ENCODE data around the gene OR6C75.
A peak's percentile ranks its signal among the peaks of the same experiment; 100 is the strongest.
"Not testable (repeated sequence)": the region's sequence is repeated elsewhere in the genome, so short reads cannot be mapped to it uniquely, and the experiment has no call there.

OR6C75 gene

DNA sequence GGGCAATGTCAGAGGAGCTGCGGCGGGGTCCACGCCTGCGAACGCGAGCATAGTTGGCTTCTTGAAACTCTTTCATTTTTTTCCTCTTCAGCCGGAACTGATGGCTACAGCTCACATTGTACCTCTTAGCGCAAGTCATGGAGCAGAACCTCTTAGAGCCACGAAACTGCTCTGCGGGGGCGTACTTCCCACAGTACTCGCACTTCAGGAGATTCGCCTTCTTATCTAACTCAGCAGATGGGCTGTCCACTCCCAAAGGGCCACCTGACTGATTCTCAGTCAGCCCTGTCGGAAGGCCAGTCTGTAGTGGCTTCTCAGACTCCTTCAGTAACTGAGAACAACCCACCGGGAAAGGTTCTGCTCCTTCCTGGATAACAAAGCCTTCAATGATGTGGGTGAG, 49.4 kb downstream of the OR6C75 start:
- H3K4me1 Mint-ChIP-seq; DNase-seq; H3K4me3 Mint-ChIP-seq; ATAC-seq; H3K9me3 Mint-ChIP-seq; H3K36me3 Mint-ChIP-seq (ENCODE audit: low read depth); H3K27ac Mint-ChIP-seq: not testable (repeated sequence)
- peaks cover 32% of the 10 kb centered on the region for H3K27me3 Mint-ChIP-seq

DNA sequence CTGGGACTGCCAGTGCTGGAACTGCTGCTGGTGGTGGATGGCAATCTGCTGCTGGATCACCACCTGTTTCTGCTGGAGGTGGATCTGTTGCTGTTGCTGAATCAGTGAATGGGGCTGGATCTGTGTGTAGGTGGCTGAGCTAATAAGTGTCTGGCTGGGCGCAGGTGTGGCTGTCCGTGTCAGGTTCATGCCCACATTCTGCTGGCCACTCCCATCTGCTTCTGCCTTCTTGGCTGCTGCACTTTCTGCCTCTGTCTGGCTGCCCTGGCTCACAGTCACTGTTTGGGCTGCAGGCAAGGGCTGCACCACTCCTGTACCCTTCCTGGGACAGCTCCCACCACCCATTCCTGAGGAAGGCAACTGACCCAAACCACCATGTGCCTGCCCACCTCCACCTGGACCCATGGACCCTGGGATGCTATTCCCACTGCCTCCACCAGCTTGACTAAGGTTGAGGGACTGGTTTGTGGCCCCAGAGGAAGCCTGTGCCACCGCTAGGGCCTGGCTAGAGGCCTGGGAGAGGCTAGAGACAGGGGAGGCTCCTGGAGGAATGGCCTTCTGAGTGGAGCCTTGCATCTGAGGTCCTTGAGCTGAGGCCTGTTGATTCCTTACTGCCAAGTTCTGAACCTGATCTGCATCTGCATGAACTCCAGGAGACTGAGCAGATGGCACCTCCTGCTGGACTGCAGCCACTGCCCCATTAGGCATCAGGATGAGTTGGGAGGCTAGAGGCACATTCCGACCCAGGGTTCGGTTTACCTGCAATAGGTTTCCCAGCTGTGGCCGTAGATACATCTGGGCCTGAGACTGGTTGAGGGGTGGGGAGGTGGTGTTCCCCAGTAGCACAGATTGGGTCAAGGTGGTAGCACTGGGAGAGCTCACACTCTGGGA, 51.0 kb downstream of the OR6C75 start:
- not testable (repeated sequence) for H3K9me3 Mint-ChIP-seq; H3K4me3 Mint-ChIP-seq; H3K4me1 Mint-ChIP-seq; H3K27ac Mint-ChIP-seq; DNase-seq; ATAC-seq; H3K36me3 Mint-ChIP-seq (ENCODE audit: low read depth)
- H3K27me3 Mint-ChIP-seq: peaks cover 43% of the 10 kb centered on the region

DNA sequence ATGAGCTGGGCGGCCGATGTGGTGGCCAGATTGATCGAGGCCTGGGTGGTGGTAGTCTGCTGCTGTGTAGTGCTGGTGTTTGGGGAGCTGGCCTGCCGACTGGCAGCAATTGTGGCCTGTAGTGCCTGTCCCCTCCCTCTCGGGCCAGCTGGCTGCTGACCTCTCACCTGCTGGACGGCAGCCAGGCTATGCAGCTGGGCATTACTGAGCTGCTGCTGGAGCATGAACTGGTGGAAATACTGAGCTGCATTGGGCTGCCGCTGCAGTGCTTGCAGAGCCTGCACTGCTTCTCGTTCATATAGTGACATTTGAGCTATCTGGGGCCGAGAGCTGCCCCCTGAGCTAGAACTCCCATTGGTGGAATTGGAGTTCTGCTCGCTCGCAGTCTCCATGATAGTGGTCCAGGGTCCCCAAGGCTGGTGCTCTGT, 51.6 kb downstream of the OR6C75 start:
- ATAC-seq: not testable (repeated sequence)

DNA sequence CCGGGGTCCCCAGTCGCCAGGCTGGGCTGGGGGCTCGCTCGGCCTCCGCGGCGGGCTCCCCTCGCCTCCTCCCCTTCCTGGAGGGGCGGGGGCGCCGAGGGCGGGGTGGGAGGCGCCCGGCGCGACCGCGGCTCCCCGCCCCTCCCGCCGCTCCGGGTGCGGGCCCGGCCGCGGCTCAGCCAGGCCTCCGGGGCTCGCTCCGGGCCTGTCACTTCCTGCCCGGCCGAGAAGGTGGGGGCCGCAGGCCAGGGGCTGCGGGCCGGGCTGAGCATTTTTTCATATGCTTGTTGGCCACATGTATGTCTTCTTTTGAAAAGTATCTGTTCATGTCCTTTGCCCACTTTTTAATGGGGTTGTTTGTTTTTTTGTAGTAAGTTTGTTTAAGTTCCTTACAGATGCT, 52.1 kb downstream of the OR6C75 start:
- peaks cover 44% of the 10 kb centered on the region for H3K27me3 Mint-ChIP-seq
- H3K36me3 Mint-ChIP-seq (ENCODE audit: low read depth); H3K4me1 Mint-ChIP-seq; H3K27ac Mint-ChIP-seq; H3K9me3 Mint-ChIP-seq; DNase-seq; H3K4me3 Mint-ChIP-seq: not testable (repeated sequence)
- ATAC-seq: peak; percentile 40

More for the DNA sequence above, 51.6 kb downstream of the OR6C75 start:
- not testable (repeated sequence) for H3K27ac Mint-ChIP-seq; H3K9me3 Mint-ChIP-seq; H3K4me1 Mint-ChIP-seq; DNase-seq; H3K4me3 Mint-ChIP-seq; H3K36me3 Mint-ChIP-seq (ENCODE audit: low read depth)
- peaks cover 43% of the 10 kb centered on the region for H3K27me3 Mint-ChIP-seq

DNA sequence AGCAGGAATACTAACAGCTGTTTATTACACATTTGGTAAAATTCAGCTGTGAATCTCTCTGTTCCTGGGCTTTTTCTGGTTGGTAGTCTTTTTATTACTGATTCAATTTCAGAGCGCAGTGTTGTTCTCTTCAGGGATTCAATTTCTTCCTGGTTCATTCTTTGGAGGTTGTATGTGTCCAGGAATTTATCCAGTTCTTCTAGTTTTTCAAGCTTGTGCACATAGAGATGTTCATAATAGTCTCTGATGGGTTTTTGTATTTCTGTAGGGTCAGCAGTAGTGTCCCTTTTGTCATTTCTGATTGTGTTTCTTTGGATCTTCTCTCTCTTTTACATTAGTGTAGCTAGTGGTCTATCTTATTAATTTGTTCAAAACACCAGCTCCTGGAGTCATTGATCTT, 54.2 kb downstream of the OR6C75 start:
- Mint-ChIP-seq H3K4me3 (no peak overlapping the region), H3K4me1 (peaks cover 4% of the 10 kb centered on the region), H3K27me3 (peaks cover 45% of the 10 kb centered on the region), H3K9me3 (no peaks in the 10 kb centered on the region), H3K36me3 (ENCODE audit: low read depth) (no peaks in the 10 kb centered on the region), H3K27ac (no peak overlapping the region)
- ATAC-seq (no peak), DNase-seq (no peak)
